Right ventricle myocardium inferior (tissue), 1 donor: ENCODE data around the gene TAS2R46. TPM values are rescaled to one million over a fixed set of nuclear protein-coding genes. Genes with fewer than 3 reads are reported as not detected.
"Not testable (repeated sequence)": the region's sequence is repeated elsewhere in the genome, so short reads cannot be mapped to it uniquely, and the experiment has no call there.

Source experiments
- ATAC-seq: fragments of 200-7000 bp; cut with Tn5 transposase; one replicate; pipeline ENCODE4 v1.9.1; 2020; ENCODE audit warnings: mild to moderate bottlenecking, moderate library complexity
- DNase-seq: peaks from one replicate; pipeline ENCODE4 v3.0.0; 2021; ENCODE audit errors: missing footprints
- intact Hi-C: fragments of 100-400 bp; cut with DNase I; formaldehyde crosslinking; loops from one replicate; pipeline ENCODE4 v1.11.0; 2022
- total RNA-seq: library from RNA; stranded (reverse); fragmentation: NEBNext Ultra II Directional; extraction: Animal tissue kit (Norgen Biotek cat#: 25700); gene quantifications from one replicate; pipeline ENCODE4 v1.2.1, GENCODE V29; 2021
- donor health status: DM: no; HTN: yes; CAD: no; lungs with severe emphysema.

The TAS2R46 gene
- total RNA-seq, 1 donor from 2014 or later = 0.43 TPM

DNA sequence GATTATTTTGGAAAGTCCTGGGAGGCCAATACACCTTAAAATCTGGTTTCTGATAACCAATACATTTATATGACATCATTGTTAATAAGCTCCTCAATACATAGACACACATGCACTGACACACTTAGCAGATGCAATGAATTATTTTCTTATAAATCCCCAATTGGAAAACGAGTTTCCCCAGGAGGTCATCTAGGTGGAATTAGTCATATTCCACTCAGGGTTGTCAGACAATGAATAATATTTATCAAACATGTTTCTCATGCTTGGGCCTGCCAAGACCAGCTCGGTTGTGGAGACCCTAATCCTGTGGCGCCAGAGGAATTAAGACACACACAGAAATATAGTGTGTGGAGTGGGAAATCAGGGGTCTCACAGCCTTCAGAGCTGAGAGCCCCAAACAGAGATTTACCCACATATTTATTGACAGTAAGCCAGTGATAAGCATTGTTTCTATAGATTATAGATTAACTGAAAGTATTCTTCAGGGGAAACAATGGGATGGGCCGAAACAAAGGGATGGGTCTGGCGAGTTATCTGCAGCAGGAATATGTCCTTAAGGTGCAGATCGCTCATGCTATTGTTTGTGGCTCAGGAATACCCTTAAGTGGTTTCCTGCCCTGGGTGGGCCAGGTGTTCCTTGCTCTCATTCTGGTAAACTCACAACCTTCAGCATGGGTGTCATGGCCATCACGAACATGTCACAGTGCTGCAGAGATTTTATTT is 12.1 kb downstream of the TAS2R46 start:
- DNase-seq, ATAC-seq, intact Hi-C loops: not testable (repeated sequence)

DNA sequence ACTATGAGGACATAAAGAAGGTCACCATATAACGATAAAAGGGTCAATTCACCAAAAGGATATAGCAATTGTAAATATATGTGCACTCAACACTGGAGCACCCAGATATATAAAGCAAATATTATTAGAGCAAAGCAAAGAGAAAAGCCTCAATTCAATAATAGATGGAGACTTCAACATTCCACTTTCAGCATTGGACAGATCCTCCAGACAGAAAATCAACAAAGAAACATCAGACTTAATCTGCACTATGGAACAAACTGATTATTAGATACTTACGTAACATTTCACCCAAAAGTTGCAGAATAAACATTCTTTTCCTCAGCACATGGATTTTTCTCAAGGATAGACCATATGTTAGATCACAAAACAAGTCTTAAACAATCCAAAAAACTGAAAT is 20.7 kb downstream of the TAS2R46 start:
- ATAC-seq = not testable (repeated sequence)

GRCh38 chr12:11040162-11040561 is 21.9 kb downstream of the TAS2R46 start:
- ATAC-seq (no peak), DNase-seq (no peak)
- intact Hi-C loops = no loop called here

More for the DNA sequence above, 20.7 kb downstream of the TAS2R46 start:
- intact Hi-C loops, DNase-seq: not testable (repeated sequence)

DNA sequence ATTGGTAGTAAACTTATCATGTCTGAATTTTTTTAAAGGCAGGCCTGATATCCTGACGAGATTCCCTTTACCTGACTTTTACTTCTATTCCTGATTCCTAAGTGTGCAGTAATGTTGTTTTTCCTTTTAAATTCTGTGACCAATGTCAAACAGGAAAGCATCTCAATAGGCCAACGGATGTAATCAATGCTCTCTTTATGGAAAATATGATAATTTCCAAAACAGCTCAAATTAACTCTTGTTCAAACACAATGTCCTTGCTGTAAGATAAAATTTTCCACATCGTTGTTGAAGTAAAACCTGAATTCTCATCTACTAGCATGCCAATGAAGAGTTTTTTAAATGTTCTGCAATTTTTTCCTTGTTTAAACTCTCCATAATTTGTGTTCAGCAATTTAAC is 22.9 kb downstream of the TAS2R46 start:
- intact Hi-C loops = no loop called here
- ATAC-seq = no peak
- DNase-seq = no peak

GRCh38 chr12:11033959-11034358 is 28.1 kb downstream of the TAS2R46 start:
- ATAC-seq, intact Hi-C loops, DNase-seq: not testable (repeated sequence)

DNA sequence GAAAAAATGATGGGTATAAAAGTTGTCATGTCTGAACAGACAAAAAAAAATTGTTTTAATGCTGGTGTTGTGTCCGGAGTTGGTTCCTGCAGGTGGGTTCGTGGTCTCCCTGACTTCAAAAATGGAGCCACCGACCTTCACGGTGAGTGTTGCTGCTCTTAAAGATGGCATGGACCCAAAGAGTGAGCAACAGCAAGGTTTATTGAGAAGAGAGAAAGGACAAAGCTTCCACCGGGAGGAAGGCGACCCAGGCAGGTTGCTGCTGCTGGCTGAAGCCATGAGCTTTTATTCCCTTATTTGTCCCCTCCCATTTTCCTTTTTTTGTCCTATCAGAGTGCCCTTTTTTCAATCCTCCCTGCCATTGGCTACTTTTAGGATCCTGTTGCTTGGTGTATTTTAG is 30.8 kb downstream of the TAS2R46 start, which contains the start of gene TAS2R31:
Gene TAS2R31 (minus strand): TSS at position 101 of the 400 bp plus-strand sequence. CDS start 72 bp downstream, at position 29.
- no peak for ATAC-seq
- intact Hi-C loops = no loop called here
- no peak for DNase-seq

DNA sequence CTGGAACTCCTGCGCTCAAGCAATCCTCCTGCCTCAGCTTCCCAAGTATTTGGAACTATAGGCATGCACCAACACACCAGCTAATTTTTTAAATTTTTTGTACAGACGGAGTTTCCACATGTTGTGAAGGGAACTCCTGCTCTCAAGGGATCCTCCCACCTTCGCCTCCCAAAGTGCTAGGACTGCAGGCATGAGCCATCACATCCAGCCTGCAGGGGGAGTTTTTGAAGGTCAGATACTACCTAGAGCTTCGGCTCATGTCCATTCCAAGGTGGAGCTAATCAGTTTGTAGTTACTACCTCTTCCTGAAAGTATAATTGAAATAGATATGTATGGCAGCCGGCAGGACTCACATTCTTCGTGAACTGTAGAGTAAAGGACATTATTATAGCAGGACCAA is 36.0 kb downstream of the TAS2R46 start:
- intact Hi-C loops = no loop called here
- ATAC-seq = no peak
- no peak for DNase-seq

- DNase-seq = no peak
- no peak for ATAC-seq
- intact Hi-C loops = no loop called here
These were observed 38.7 kb downstream of the TAS2R46 start for GRCh38 chr12:11023387-11023786.

DNA sequence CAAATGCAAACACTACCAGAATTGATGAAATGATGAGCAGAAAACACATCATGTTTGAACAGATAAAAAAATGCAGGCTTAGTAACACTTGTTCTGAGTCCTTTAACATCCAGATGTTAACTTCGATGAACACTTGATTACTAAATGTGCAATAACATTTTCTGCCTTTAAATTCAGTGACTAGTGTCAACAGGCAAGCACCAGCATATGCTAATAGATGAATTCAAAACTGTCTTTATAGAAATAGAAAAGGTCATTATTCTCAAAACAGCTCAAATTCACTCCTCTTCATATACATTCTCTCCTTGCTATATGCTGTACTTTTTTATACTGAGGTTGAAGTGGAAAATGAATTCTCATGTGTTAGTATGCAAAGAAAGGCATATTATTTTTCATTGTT is 39.6 kb downstream of the TAS2R46 start, which contains the start of gene TAS2R19:
Gene TAS2R19 (minus strand): TSS at position 101 of the 400 bp plus-strand sequence. CDS start 49 bp downstream, at position 52.
- ATAC-seq (no peak), DNase-seq (no peak)
- intact Hi-C loops = no loop called here

DNA sequence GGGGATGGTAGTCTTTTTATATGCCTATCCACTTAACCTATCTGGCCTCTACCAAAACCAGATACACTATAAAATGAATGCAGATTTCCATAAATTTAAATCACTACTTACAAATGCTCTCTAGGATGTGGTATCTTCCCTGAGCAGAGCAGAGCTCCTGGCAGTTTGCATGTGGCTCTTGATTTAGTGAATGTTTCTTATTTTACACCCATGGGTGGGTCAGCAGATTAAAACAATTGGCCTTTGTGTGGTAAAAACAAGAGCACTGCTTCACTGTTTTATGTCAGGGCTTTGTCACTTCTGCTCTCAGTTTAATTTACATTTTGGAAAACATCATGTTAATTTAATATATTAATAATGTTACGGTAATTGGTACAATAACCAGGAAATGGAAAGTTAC is 45.2 kb downstream of the TAS2R46 start:
- no peak for DNase-seq
- no peak for ATAC-seq
- intact Hi-C loops = no loop called here

- intact Hi-C loops = loop anchor here (2.0 kb wide), 1 partner anchor 53 kb away; no protein-coding TSS in a partner anchor
- DNase-seq = no peak
- peak; percentile 16 for ATAC-seq
These were observed 46.2 kb downstream of the TAS2R46 start for GRCh38 chr12:11015775-11016430.

- no peak for DNase-seq
- intact Hi-C loops = loop anchor here (2.0 kb wide), 1 partner anchor 55 kb away; no protein-coding TSS in a partner anchor
- ATAC-seq = no peak
These were observed 47.9 kb downstream of the TAS2R46 start for GRCh38 chr12:11014234-11014633.

Other genes with a start within 250 kb of the TAS2R46 start
- gene TAS2R10, start 235.9 kb downstream of the TAS2R46 start, total RNA-seq = not detected
- gene PRR4, start 212.8 kb downstream of the TAS2R46 start, total RNA-seq = 1.8 TPM
- 4.2 TPM for gene PRH1, start 178.0 kb downstream of the TAS2R46 start, total RNA-seq
- 0.43 TPM for gene TAS2R13, start 152.7 kb downstream of the TAS2R46 start, total RNA-seq
- gene PRH2, start 133.1 kb downstream of the TAS2R46 start, total RNA-seq = not detected
- 0.38 TPM for gene TAS2R14, start 123.0 kb downstream of the TAS2R46 start, total RNA-seq
- gene TAS2R50, start 75.4 kb downstream of the TAS2R46 start, total RNA-seq = not detected
- 0.46 TPM for gene TAS2R20, start 64.0 kb downstream of the TAS2R46 start, total RNA-seq
- gene TAS2R19, start 39.7 kb downstream of the TAS2R46 start, total RNA-seq = 0.49 TPM
- 0.41 TPM for gene TAS2R31, start 30.9 kb downstream of the TAS2R46 start, total RNA-seq
- not detected for gene TAS2R43, start 30.0 kb upstream of the TAS2R46 start, total RNA-seq
- gene TAS2R30, start 72.3 kb upstream of the TAS2R46 start, total RNA-seq = 0.27 TPM
- gene SMIM10L1, start 108.9 kb upstream of the TAS2R46 start, total RNA-seq = 14.6 TPM
- gene TAS2R42, start 124.6 kb upstream of the TAS2R46 start, total RNA-seq = not detected
- not detected for gene PRB3, start 207.4 kb upstream of the TAS2R46 start, total RNA-seq
- gene PRB4, start 248.1 kb upstream of the TAS2R46 start, total RNA-seq = not detected